HG03159 (cell line): ENCODE data around the gene DYRK1A.

Experiments used
- ATAC-seq: cut with Tn5 transposase; IDR thresholded peaks from one replicate; pipeline ENCODE4 v1.9.1; 2021; ENCODE audit warnings: mild to moderate bottlenecking, moderate library complexity; ENCODE audit not compliant: unreplicated experiment

The DYRK1A gene

DNA sequence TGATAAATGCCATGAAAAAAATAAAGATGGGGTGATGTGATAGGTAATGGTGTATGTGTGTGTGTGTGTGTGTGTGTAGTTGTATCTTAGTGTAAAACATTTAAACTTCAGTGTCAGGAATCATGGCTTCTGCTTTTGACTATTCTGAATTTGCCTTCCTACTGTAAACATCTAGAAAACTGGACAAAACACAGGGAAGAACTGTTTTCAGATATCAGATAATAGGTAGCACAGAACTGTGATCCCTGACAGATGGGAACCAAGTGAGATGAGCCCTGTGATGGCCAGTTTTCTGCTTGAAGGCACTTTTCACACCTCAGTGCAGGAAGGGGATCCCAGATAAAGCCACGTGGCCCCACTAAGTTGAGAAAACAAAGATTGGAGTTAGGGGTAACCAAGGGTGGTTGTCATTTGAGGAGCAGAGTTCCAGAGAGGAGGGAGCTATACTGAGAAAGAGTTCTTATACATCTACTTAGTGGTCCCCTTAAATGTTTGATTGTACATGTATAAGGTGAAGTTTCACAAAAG is 17.3 kb downstream of the DYRK1A start:
- no peak for ATAC-seq

DNA sequence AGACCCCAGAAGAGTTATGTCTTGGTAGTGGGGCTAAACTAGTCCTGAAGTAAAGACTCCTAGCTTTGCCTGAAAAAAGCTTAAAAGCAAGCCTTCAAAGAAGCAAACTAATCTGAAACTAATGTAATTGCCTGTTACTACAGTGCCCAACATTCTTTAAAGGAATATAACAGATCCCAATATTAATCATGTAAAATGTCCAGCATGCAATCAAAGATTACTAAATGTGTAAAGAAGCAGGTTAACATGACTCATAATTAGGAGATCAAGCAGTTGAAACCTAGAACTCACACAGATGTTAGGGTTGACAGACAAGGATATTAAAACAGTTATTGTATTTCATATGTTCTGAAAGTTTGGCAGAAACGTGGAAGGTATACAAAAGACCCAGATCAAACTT is 17.8 kb downstream of the DYRK1A start:
- no peak for ATAC-seq

DNA sequence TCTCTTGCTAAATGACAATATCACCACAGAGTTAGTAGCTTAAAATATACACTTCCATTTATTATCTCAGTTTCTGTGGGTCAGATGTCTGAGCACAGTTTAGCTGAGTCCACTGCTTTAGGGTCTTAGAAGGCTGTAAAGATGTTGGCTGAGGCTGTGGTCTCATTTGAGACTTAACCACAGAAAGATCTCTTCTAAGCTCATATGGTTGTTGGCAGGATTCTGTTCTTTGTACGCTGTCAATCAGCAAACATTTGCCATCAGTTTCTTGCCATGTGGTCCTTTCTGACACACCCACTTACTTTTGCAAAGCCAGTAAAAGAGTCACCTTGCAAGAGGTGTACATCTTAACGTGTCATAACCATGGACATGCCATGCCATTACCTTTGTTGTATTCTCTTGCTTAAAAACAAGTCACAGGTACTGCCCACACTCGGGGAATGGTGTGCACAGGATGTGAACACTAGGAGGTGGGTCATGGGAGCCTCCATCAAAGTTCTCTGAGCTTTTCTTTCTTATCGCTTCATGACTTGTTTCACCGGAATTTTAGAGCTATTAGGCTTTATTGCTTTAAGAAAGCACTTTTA is 18.7 kb downstream of the DYRK1A start:
- no peak for ATAC-seq

DNA sequence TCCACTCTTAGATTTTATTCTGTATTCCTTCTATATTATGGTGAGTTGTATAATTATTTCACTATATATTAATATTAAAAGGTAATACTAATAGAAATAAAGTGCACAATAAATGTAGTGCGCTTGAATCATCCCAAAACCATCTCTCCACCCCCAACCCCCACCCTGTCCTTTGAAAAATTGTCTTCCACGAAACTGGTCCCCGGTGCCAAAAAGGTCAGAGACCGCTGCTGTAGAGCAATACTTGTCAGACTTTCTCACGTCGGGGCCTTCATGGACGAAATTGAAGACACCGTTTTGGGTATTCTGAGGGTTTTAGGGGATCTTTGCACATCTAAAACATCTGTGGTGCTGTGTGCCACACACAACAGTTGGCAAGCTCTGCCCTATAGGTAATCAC is 19.6 kb downstream of the DYRK1A start:
- ATAC-seq: no peak

DNA sequence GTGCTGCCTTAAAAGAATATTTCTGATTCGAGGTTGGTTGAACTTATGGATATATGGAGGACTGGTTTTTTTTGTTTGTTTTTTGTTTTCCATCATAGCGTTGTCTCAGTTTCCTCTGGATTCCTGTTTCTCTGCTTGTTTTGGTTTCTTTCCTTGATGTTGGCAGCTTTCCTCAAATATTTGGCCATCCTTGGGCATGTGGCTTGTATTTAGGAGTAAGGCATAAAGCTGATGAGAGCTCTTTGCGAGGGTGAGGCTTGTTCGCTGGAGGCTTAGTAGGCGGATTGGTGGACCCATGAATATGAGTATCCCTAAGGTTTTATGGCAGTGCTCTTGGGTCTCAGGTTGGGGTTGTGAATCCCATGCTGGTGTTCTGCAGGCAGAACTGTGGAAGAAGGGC is 22.9 kb downstream of the DYRK1A start:
- ATAC-seq: no peak

DNA sequence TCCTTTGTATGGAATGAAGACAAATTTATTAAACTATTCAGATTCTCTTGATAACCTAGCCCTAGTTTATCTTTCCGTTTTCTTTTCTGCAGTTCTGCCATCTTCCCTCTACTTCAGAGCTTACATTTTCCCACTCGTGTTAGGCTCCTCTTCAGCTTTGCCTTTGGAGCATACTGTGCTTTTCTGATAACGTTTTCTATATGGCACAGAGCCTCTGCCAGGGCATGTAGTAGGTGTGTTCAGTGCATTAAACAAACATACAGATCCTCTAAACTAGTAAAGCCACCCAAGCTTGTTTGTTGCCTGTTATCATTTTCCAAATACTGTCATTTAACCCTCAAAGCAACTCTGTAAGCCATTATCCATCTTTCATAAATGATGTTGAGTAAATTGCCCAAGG is 25.1 kb downstream of the DYRK1A start:
- ATAC-seq: no peak

DNA sequence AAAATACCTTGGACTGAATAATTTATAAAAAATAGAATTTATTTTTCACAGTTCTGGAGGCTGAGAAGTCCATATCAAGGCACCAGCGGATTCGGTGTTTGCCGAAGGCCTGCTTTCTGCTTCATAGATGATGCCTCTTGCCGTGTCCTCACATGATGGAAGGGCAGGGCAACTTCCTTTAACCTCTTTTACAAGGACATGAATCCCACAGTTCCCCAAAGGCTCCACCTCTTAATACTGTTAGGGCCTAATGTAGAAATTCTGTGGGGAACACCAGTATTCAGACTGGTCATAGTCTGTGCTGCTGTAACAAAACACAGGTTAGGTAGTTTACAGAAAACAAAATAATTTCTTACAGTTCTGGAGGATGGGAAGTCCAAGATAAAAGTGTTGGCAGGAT is 25.9 kb downstream of the DYRK1A start:
- ATAC-seq: no peak

DNA sequence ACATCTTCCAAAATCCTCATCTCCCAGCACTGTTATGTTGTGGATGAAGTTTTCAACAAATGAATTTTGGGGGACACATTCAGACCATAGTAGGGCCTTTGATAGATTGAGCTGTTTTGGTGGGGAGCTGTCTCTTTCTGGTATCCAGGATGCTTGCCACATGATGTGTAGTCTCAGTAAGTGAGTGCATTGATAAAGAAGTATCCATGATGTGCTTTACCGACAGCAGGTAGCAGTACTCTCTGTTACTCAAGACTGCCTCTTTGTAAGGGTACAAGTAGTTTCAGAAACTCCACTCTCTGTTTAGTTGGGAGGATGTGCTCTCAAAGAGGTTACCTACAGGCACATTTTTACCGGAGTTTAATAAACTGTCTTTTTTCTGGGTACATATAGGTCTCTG is 26.5 kb downstream of the DYRK1A start:
- ATAC-seq: no peak

DNA sequence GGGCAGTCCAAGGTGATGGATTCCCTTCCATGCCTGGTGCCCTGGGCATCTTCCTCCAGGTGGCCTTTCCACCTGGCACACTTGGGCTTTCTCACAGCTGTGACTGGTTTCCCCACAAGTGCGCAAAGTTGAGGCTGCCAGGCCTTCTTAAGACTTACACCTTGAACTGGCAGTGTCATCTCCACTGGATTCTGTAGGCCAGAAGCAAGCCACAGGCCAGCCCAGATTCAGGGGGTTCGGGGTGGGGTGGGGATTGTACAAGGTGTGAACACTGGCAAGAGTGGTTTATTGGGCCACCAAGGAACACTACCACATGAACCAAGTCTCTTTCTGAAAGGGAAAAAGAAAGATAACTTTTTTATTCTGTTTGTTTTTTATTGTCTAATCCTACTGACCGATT is 27.2 kb downstream of the DYRK1A start:
- no peak for ATAC-seq

DNA sequence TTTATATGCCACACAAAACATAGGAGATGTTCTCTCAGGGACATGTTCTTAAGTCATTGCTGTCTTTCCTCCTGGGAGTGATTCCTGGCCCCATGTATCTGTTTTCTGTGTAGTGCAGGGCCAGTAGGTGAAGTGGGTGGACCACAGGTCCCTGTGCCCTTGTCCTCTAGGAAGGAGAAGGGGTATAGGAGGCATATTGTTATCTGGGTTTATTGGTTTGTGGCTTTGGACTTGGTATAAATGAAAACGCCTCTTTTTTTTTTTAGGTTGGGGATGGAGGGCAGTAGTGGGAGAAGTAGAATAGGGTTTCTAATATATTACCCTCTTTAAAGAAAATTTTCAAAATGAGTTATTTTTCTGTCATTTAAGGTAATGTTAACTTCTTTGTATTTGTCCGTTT is 29.4 kb downstream of the DYRK1A start:
- ATAC-seq: no peak

DNA sequence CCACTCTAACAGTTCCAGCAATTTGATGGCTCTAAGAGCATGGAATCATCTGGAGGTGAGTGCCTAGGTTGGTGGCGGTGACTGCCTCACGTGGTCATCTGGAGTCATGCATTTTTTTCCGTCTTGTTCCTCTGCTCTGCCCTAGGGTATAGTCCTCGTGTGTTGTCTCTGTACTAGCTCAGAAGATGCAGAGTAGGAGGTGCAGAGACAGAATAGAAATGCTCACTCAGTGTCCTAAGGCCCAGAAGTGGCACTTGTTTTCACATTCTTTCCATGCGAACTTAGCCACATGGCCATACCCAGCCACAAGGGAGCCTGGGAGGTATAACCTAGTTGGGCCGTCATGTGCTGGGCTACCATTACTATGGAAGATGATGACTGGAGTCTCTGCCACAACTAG is 30.3 kb downstream of the DYRK1A start:
- no peak for ATAC-seq

DNA sequence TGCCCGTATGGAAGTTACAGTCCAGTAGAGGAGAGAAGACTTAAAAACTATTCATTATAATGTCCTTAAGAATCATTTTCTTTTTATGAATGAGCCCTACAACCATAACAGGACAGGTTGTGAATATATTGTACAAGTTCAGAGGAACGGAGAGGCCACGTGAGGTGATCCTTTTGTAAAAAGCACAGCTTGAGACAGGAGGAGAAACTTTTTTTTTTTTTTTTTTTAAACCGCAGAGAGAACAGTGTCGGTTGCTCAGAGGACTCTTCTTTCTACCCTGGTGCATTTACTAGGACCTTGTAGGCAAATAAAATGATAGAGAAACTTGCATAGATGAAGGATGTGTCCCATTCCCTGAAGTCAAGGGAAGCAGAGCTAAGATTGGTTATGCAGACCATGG is 32.1 kb downstream of the DYRK1A start:
- no peak for ATAC-seq

DNA sequence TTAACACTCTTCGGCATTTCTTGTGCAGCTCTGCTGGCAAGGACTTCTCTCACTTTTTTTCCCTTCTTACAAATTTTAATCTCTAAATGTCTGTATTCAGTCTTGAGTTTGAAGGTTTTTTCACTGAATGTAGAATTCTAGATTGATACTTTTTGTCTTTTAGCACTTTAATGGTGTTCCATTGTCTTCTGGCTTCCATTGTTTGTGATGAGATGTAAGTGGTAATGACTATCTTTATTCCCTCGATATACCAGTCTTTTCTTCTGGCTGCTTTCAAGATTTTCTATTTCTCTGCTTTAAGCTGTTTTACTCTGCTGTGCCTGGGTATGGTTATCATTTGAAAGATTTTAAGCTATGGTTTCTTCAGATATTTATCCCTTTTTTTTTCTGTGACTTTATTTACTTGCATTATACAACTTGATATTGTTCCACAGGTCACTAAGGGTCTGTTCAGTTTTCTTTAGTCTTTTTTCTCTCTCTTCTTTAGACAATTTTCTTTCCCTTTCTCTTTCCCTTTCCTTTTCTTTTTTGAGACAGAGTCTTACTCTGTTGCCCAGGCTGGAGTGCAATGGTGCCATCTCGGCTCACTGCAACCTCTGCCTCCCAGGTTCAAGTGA is 35.8 kb downstream of the DYRK1A start:
- no peak for ATAC-seq

DNA sequence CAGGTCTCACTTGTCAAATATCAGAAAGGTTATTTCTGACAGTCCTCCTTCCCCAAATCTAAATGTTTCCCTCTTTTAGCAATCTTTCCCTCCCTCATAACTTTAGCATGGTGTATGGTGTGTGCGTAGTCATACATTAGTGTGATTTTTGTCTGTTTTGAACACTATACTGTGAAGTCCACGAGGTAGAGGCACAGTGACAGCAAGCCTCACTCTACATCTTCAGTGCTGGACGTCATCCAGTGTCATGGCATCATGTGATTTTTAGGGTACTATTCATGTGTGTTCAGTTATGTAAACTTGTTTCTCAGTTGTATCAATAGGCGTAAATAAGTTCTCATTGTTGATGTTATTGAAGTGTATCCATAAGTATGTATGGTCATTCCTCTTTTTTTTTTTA is 39.1 kb downstream of the DYRK1A start:
- ATAC-seq: no peak

DNA sequence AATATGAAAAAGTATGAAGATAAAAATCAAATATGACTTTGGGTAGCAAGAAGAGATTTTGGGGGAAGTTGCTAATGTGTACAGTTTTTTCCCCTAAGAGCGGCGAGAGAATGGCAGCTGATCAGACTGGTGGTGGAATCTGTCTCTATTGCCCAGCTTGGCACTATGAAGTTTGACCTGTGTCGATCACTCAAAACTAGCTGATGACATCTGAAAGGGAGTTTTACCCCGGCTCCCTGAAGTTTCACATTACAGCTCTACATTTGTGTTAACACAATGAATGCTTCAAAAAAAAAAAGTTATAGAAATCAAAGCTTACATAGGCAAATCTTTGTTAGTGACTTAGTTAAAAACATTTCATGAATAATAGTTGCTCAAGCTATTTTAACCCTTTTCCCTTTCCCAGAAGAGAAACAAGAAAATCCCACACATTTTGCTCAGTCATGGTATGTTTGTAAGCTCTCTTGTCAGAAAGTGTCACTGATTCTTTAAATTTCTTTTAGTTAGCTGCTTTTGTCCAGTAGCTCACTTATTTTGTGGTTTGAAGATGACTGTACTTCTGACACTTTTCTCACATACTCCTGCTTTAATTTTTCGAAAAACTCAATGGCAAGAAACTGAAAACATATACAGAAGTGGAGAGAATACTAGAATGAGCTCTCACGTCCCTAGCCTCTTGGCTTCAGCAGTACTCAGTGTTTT is 41.3 kb downstream of the DYRK1A start:
- ATAC-seq: peak; percentile 53

DNA sequence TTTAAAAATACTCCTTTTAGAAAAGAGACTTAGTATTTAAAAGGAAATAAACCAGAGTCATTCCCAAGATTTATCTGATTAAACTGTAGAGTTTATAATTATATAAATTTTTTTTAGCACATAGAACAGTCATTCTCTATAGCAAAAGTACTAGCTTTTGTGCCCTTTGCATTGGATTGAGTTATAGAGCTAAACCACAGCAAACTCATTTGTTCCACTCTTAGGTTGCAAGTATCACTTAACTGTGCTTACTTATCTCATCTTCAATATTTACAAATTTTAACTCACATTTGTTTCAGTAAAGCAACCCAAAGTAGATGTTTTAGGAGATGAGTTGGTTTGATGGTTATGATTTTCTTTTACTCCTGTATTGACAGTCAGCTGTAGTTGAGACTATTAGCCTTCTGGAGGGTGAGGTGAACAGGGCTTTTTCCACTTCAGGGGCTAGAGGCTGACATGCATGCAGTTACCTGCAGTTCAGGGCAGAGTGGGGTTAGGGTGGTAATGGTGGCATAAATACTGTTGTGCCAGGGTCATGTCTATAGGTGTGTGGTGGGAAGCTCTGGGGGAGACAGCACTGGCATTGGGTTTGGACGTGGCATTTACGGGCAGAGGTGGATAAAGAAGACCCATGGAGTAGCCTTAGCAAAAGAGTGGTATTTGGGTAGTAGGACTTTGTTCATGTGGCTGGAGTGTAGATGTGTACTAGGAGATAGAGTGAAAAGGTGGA is 42.1 kb downstream of the DYRK1A start:
- ATAC-seq: peak; percentile 22

DNA sequence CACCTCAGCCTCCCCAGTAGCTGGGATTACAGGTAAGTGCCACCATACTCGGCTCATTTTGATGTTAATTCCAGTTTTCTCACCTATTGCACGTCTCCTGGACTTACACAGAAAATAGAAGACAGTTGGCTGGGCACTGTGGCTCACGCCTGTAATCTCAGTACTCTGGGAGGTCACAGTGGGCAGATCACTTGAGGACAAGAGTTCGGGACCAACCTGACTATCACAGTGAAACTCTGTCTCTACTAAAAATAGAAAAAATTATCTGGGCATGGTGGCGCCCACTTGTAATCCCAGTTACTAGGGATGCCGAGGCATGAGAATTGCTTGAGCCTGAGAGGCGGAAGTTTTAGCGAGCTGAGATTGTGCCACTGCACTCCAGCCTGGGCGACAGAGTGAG is 44.1 kb downstream of the DYRK1A start:
- ATAC-seq: no peak

DNA sequence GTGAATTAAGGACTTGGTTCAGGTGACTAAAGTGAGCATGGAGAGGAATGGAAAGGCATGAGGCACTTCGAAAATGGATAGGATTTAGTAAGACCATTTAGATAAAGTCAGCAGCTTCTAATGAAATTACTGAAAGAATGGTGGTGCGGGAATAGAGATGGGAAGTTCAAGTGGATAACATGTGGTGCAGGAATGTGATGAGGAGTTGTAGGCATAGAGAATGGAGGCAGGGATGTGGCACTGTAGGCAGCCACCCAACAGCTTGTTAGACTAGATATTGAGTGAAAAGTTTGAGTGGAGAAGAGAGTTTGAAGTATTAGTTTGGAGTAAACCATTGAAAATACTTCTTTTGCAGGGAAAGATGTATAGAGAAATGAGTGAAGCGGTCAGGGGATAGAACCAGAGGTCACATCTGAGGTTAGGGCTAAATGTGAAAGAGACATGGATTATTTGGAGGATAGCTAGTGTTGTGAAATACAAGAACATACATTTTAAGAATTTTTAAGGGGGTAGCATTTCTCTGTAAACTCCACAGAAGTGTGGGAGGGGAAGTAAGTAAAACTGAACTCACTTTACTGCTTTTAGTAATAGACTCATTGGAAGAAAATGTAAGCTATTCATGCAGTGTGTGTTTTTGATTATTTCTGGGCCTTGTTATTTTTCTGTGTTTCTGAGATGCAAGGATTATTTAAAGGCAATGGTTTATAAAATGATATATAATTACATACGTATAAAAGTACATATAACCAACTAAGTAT is 46.2 kb downstream of the DYRK1A start:
- ATAC-seq: no peak

DNA sequence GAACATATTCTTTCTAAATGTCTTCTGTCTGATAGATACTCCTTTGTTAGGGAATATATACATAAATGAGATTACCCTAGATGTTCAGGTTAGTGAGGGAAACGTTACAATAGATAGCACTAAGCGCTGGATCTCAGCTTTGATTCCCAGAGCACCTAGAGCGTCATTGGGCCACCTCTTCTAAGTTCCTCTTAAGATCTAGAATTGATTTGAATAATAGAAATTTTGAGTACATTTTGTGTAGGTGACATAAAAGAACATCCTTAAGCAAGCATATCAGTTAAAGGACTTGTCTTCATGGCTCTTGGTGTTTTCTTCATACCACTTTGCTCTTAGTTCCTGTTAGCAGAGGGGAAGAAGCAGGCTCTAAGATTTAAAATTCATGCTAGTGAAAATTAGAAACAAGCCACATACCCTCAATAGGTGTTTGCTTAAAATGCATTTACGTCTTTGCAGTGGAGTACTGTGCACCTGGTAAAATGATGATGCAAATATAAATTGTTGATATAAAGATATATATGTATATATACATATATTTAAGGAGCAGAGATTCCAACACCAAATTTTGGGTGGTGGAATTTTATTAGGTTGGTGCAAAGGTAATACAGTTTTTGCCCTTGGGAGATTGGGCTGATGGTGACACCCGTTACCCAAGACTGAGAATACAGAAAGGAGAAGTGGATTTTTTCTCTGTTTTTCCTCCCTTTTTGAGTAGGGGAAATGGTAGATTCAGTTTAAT is 47.1 kb downstream of the DYRK1A start:
- no peak for ATAC-seq
